Measurements from ENCODE around the gene VPS11. TPM values are rescaled to one million over a fixed set of nuclear protein-coding genes. Genes with fewer than 3 reads are reported as not detected.

Gene VPS11
- polyA plus RNA-seq (24.1 and 24.8 TPM in 2 replicates), polyA minus RNA-seq (33.7 and 41.9 TPM in 2 replicates)

GRCh38 chr11:119067371-119068222 lies at the start of gene VPS11:
TSS of gene VPS11 (plus strand) at chr11:119067818. CDS start at chr11:119067824, 6 bp downstream.
- Histone ChIP-seq H3K27me3 (ENCODE audit: insufficient read depth, low read depth, low read length) (no peaks in the 10 kb centered on the region), H3K9me2 (ENCODE audit: insufficient read depth, low read length) (no peaks in the 10 kb centered on the region), H3K79me2 (replicated peaks; ENCODE audit: insufficient read depth, low read length) (peaks cover 20% of the 10 kb centered on the region), H3K4me3 (ENCODE audit: low read length) (peak within 1 kb of the TSS; percentile 86), H4K20me1 (ENCODE audit: insufficient read depth) (no peaks in the 10 kb centered on the region), H3K27ac (ENCODE audit: low read length) (peak within 1 kb of the TSS; percentile 76), H3K9me3 (ENCODE audit: low read length) (no peaks in the 10 kb centered on the region), H3K9ac (ENCODE audit: low read length) (peak within 1 kb of the TSS; percentile 87), H2AFZ (ENCODE audit: low read depth, low read length) (peak within 1 kb of the TSS; percentile 74), H3F3A (ENCODE audit: insufficient read depth, low read length, poor library complexity, severe bottlenecking) (no peaks in the 10 kb centered on the region), H3K36me3 (ENCODE audit: insufficient read depth, low read length) (no peaks in the 10 kb centered on the region), H3K4me2 (ENCODE audit: low read length) (peak within 1 kb of the TSS; percentile 41)
- TF ChIP-seq TAF1 (IDR thresholded peaks at IDR 0.05; ENCODE audit: low read depth) (peak; percentile 88), POLR2AphosphoS5 (IDR thresholded peaks at IDR 0.05) (peak; percentile 89), CTCF (IDR thresholded peaks at IDR 0.05; ENCODE audit: poor library complexity, severe bottlenecking) (no peak), EP300 (conservative IDR thresholded peaks at IDR 0.05; ENCODE audit: poor library complexity, severe bottlenecking) (peak; percentile 75), RAD21 (conservative IDR thresholded peaks at IDR 0.05) (peak; percentile 45), SMC3 (conservative IDR thresholded peaks at IDR 0.05; ENCODE audit: poor library complexity) (peak; percentile 47), REST (IDR thresholded peaks at IDR 0.05; ENCODE audit: borderline replicate concordance) (peak; percentile 85), EZH2 (IDR thresholded peaks at IDR 0.05; ENCODE audit: borderline replicate concordance, insufficient read depth, low read length, poor library complexity, severe bottlenecking) (no peak), MXI1 (conservative IDR thresholded peaks at IDR 0.05; ENCODE audit: poor library complexity, severe bottlenecking) (peak; percentile 95)

- H3K4me2 ChIP-seq (ENCODE audit: low read length): peak within 1 kb of the TSS; percentile 92
- H3K79me2 ChIP-seq (replicated peaks; ENCODE audit: insufficient read depth, low read length): peaks cover 49% of the 10 kb centered on the region
- H3K36me3 ChIP-seq (ENCODE audit: insufficient read depth, low read length): peaks cover 12% of the 10 kb centered on the region
- H3K9me2 ChIP-seq (ENCODE audit: insufficient read depth, low read length): no peaks in the 10 kb centered on the region
- peak within 1 kb of the TSS; percentile 86 for H3K9ac ChIP-seq (ENCODE audit: low read length)
- H3K27me3 ChIP-seq (ENCODE audit: insufficient read depth, low read depth, low read length): no peaks in the 10 kb centered on the region
- peak within 1 kb of the TSS; percentile 54 for H2AFZ ChIP-seq (ENCODE audit: low read depth, low read length)
- H3K4me3 ChIP-seq (ENCODE audit: low read length): peak within 1 kb of the TSS; percentile 75
- H3K27ac ChIP-seq (ENCODE audit: low read length): peak within 1 kb of the TSS; percentile 84
- no peaks in the 10 kb centered on the region for H3K9me3 ChIP-seq (ENCODE audit: low read length)
- H3F3A ChIP-seq (ENCODE audit: insufficient read depth, low read length, poor library complexity, severe bottlenecking): no peaks in the 10 kb centered on the region
- no peaks in the 10 kb centered on the region for H4K20me1 ChIP-seq (ENCODE audit: insufficient read depth)
- TF ChIP-seq POLR2AphosphoS5 (IDR thresholded peaks at IDR 0.05) (peak; percentile 82), CTCF (IDR thresholded peaks at IDR 0.05; ENCODE audit: poor library complexity, severe bottlenecking) (peak; percentile 35), REST (IDR thresholded peaks at IDR 0.05; ENCODE audit: borderline replicate concordance) (peak; percentile 29), MXI1 (conservative IDR thresholded peaks at IDR 0.05; ENCODE audit: poor library complexity, severe bottlenecking) (peak; percentile 97), RAD21 (conservative IDR thresholded peaks at IDR 0.05) (peak; percentile 20), TAF1 (IDR thresholded peaks at IDR 0.05; ENCODE audit: low read depth) (peak; percentile 75), EZH2 (IDR thresholded peaks at IDR 0.05; ENCODE audit: borderline replicate concordance, insufficient read depth, low read length, poor library complexity, severe bottlenecking) (no peak), SMC3 (conservative IDR thresholded peaks at IDR 0.05; ENCODE audit: poor library complexity) (no peak), EP300 (conservative IDR thresholded peaks at IDR 0.05; ENCODE audit: poor library complexity, severe bottlenecking) (peak; percentile 60)
Measured at GRCh38 chr11:119018074-119018938, 49.3 kb upstream of the VPS11 start, which contains the start of the genes RPS25 and TRAPPC4. TSS of gene RPS25 (minus strand) at chr11:119018343. CDS start at chr11:119018284, 59 bp downstream. TSS of gene TRAPPC4 (plus strand) at chr11:119018766. CDS start at chr11:119018796, 30 bp downstream.

All from neural cell (in vitro differentiated cells).